Measurements from ENCODE around the gene CFI. TPM values are rescaled to one million over a fixed set of nuclear protein-coding genes. Genes with fewer than 3 reads are reported as not detected.

The CFI gene
- total RNA-seq (2022; extraction: Qiagen RNA extraction; ENCODE audit: low read depth), result 0.48 to 0.85 TPM (median 0.75 TPM) in 5 replicates

DNA sequence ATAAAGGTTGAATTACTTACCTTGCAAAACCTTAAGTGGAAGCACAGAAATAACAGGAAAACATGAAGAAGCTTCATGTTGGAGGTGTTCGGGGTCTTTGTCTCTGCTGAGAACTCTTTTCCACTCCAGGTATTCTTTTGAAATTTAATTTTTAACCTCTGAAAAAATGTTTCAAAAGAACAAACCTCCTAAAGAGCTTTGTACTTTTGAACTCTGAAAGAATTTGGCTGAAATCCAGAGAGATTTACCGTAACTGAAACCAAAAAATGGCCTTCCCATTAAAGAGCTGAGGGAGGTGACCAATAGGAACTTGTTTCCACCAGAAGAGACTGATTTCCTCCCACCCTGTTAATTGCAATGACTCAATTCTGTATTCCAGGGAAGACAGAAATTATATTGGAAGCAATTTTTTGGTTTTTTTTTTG, at the start of gene CFI:
Gene CFI (minus strand): TSS at position 105 of the 425 bp plus-strand sequence. CDS start 28 bp downstream, at position 77.

GRCh38 chr4:109847896-109848442, 46.2 kb upstream of the CFI start, which contains the start of gene LRIT3:
Gene LRIT3, plus strand, starts transcription at chr4:109848107. Its CDS starts 95 bp downstream, at chr4:109848202.

GRCh38 chr4:109827672-109828071, 25.9 kb upstream of the CFI start, which contains the start of gene RRH:
Gene RRH, plus strand, starts transcription at chr4:109827972. Its CDS starts 56 bp downstream, at chr4:109828028.

GRCh38 chr4:109815151-109816081, 13.6 kb upstream of the CFI start, which contains the start of gene GAR1:
Gene GAR1, plus strand, starts transcription at chr4:109815762. Its CDS starts 403 bp downstream, at chr4:109816165.

GRCh38 chr4:109729718-109730618, 71.8 kb downstream of the CFI start, which contains the start of gene PLA2G12A:
Gene PLA2G12A, minus strand, starts transcription at chr4:109730070. Its CDS starts 261 bp downstream, at chr4:109729809.

DNA sequence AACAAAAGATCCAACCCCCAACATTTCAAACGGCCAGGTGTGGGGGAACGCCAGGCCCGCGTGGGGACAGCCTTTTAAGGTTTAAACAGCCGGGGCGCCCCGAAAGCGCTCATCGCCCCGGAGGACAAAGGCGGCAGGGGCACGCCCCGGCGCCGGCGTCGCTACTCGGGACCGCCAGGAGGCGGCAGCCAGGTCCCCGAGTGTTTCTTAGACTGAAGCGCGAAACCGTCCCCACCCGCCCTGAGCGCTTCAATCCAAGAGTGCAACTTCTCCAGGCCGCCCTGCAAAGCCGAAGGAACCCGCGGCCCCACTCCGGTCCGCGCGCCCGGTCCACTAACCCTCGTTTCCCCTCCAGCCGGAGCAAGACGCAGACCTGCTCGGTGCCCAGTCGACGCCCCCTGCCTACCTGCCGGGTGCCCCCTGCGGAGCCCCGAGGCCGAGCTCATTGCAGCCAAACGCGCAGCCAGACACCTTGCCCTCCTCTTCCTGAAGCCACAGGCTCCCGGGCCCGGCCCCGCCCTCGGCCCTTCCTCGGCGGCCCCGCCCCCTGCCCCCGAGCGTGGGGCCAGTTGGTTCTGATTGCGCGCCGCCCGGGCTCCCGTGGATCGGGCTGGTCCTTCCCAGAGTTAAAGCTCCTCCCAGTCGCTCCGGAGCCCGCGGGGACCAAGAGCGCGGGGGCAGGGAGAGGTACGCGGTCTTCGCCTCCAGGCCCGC, 98.7 kb downstream of the CFI start, which contains the start of gene CASP6:
Gene CASP6 (minus strand): TSS at position 496 of the 714 bp plus-strand sequence. CDS start 50 bp downstream, at position 446.

Other genes starting within 250 kb of the CFI start
- 12.4 to 21.8 TPM (median 20.7 TPM) in 5 replicates for gene MCUB, start 241.8 kb downstream of the CFI start, total RNA-seq (2022; extraction: Qiagen RNA extraction; ENCODE audit: low read depth)
- gene CASP6, start 98.6 kb downstream of the CFI start, total RNA-seq (2022; extraction: Qiagen RNA extraction; ENCODE audit: low read depth), result 14.7 to 18.0 TPM (median 15.3 TPM) in 5 replicates
- 11.4 to 17.9 TPM (median 12.2 TPM) in 5 replicates for gene PLA2G12A, start 71.9 kb downstream of the CFI start, total RNA-seq (2022; extraction: Qiagen RNA extraction; ENCODE audit: low read depth)
- 36.7 to 55.6 TPM (median 43.0 TPM) in 5 replicates for gene GAR1, start 13.8 kb upstream of the CFI start, total RNA-seq (2022; extraction: Qiagen RNA extraction; ENCODE audit: low read depth)
- 0.13 to 0.18 TPM (median 0.15 TPM) in 3 of 5 replicates, not detected in the others for gene RRH, start 26.0 kb upstream of the CFI start, total RNA-seq (2022; extraction: Qiagen RNA extraction; ENCODE audit: low read depth)
- gene LRIT3, start 46.1 kb upstream of the CFI start, total RNA-seq (2022; extraction: Qiagen RNA extraction; ENCODE audit: low read depth), result 0.06 to 0.13 TPM in 2 of 5 replicates, not detected in the others
- gene EGF, start 110.9 kb upstream of the CFI start, total RNA-seq (2022; extraction: Qiagen RNA extraction; ENCODE audit: low read depth), result 0.09 to 1.3 TPM (median 0.24 TPM) in 5 replicates